HCT116 (cell line): ENCODE results near the gene PHACTR4. TPM values are rescaled to one million over a fixed set of nuclear protein-coding genes. Genes with fewer than 3 reads are reported as not detected.

Source experiments
- ATAC-seq: fragments of 200-7000 bp; cut with Tn5 transposase; 2 replicates; pipeline ENCODE4 v1.9.1; 2020; ENCODE audit warnings: mild to moderate bottlenecking, moderate library complexity
- BruUV-seq: library from RNA; stranded (reverse); fragments of 400-500 nt; replicated peaks from 2 replicates; lab custom pipeline; 2021; lab: Mats Ljungman, UMichigan
- CTCF ChIA-PET: fragments of 300-600 bp; sonication (Branson Sonifier 250); formaldehyde crosslinking; loops from one replicate; lab custom pipeline; 2021; ENCODE audit warnings: antibody characterized with exemption; lab: Charles Lee
- POLR2A ChIA-PET: fragments of 300-600, 350-600 bp; sonication (Branson Sonifier 250); formaldehyde crosslinking; loops from one replicate; lab custom pipeline; 2021; ENCODE audit warnings: antibody characterized with exemption; lab: Charles Lee
- RAD21 ChIA-PET, 2 experiments: fragments of 300-600 bp; sonication (Branson Sonifier 250); formaldehyde crosslinking; loops; one replicate each; lab custom pipeline; 2023; ENCODE audit warnings: low total read pairs in 2 of 2; ENCODE audit not compliant: uncharacterized antibody in 2 of 2, unreplicated experiment in 2 of 2, low non-redundant PET in 1 of 2; lab: Charles Lee
- DNase-seq: peaks from one replicate; pipeline ENCODE4 v3.0.0-alpha.2; 2010; ENCODE audit warnings: low read depth, low spot score
- H2AFZ ChIP-seq: fragments of 200-600 bp; shearing (Covaris generic), sonication (generic); 2 replicates; pipeline ENCODE4 v1.6.1; 2017; ENCODE audit warnings: low read depth, mixed run types, mixed read lengths, antibody characterized with exemption, low read length; ENCODE audit not compliant: poor library complexity, severe bottlenecking
- H3K27ac ChIP-seq: 2 replicates; pipeline ENCODE4 v1.5.1; 2012; ENCODE audit warnings: low read depth, low read length
- H3K27me3 ChIP-seq: fragments of 200-600 bp; sonication (generic); 2 replicates; pipeline ENCODE4 v1.6.1; 2016; ENCODE audit warnings: mixed run types, low read length, mixed read lengths; ENCODE audit not compliant: insufficient read depth
- H3K36me3 ChIP-seq, 2 experiments: fragments of 200-500 bp in 1 of 2; fragments of 200-600 bp in 1 of 2; sonication (Bioruptor generic) in 1 of 2; sonication (generic) in 1 of 2; 2 replicates each; pipeline versions ENCODE4 v1.5.1 to v1.6.1; 2014 to 2016; ENCODE audit warnings: low read length in 2 of 2, inconsistent platforms in 1 of 2, mixed read lengths in 1 of 2, mixed run types in 1 of 2; ENCODE audit not compliant: insufficient read depth in 2 of 2, control insufficient read depth in 1 of 2
- H3K4me1 ChIP-seq, 2 experiments: fragments of 200-600 bp in 1 of 2; sonication (generic) in 1 of 2; 2 replicates each; pipeline versions ENCODE4 v1.5.1 to v1.6.1; 2012 to 2017; ENCODE audit warnings: low read length in 2 of 2, inconsistent platforms in 1 of 2, mild to moderate bottlenecking in 1 of 2, mixed read lengths in 1 of 2, mixed run types in 1 of 2, moderate library complexity in 1 of 2; ENCODE audit not compliant: insufficient read depth in 2 of 2, control insufficient read depth in 1 of 2
- H3K4me2 ChIP-seq: fragments of 200-600 bp; sonication (generic); 2 replicates; pipeline ENCODE4 v1.6.1; 2017; ENCODE audit warnings: mixed run types, low read length, mixed read lengths
- H3K4me3 ChIP-seq, 2 experiments: fragments of 200-600 bp in 1 of 2; sonication (generic) in 1 of 2; replicated peaks in 1 of 2; 2 replicates each; pipeline ENCODE4 v1.5.1; 2011 to 2016; ENCODE audit warnings: low read length in 2 of 2, control low read depth in 1 of 2, low read depth in 1 of 2, mild to moderate bottlenecking in 1 of 2, mixed read lengths in 1 of 2, mixed run types in 1 of 2
- H3K79me2 ChIP-seq: fragments of 200-600 bp; sonication (generic); 2 replicates; pipeline ENCODE4 v1.6.1; 2017; ENCODE audit warnings: mild to moderate bottlenecking, mixed run types, low read length, moderate library complexity, mixed read lengths; ENCODE audit not compliant: insufficient read depth
- H3K9ac ChIP-seq: fragments of 200-600 bp; sonication (generic); 2 replicates; pipeline ENCODE4 v1.6.1; 2016; ENCODE audit warnings: low read length, mixed read lengths
- H3K9me2 ChIP-seq: fragments of 200-600 bp; sonication (generic), shearing (Covaris generic); 2 replicates; pipeline ENCODE4 v1.6.1; 2017; ENCODE audit warnings: mixed run types, mild to moderate bottlenecking, moderate library complexity; ENCODE audit not compliant: insufficient read depth
- H3K9me3 ChIP-seq, 2 experiments: fragments of 200-500 bp in 1 of 2; fragments of 200-600 bp in 1 of 2; sonication (Bioruptor generic) in 1 of 2; sonication (generic) in 1 of 2; 2 replicates each; pipeline ENCODE4 v1.6.1; 2014 to 2017; ENCODE audit warnings: low read length in 2 of 2, mixed read lengths in 2 of 2, inconsistent platforms in 1 of 2, low read depth in 1 of 2, mild to moderate bottlenecking in 1 of 2, mixed run types in 1 of 2, moderate library complexity in 1 of 2; ENCODE audit not compliant: control insufficient read depth in 1 of 2, insufficient read depth in 1 of 2
- H4K20me1 ChIP-seq: fragments of 200-600 bp; sonication (generic), shearing (Covaris generic); 2 replicates; pipeline ENCODE4 v1.6.1; 2017; ENCODE audit warnings: mixed run types, mild to moderate bottlenecking, moderate library complexity; ENCODE audit not compliant: insufficient read depth
- CBX3 ChIP-seq: IDR thresholded peaks from 2 replicates; pipeline ENCODE4 v1.6.1; 2012; ENCODE audit warnings: low read depth
- CEBPB ChIP-seq: IDR thresholded peaks from 2 replicates; pipeline ENCODE4 v1.6.1; 2012; ENCODE audit warnings: low read depth
- EGR1 ChIP-seq: IDR thresholded peaks from 2 replicates; pipeline ENCODE4 v1.6.1; 2012; ENCODE audit warnings: low read depth
- EZH2 ChIP-seq: fragments of 200-600 bp; sonication (generic); IDR thresholded peaks from 2 replicates; pipeline ENCODE4 v1.6.1; 2017; ENCODE audit warnings: antibody characterized with exemption, mixed run types
- FOSL1 ChIP-seq: IDR thresholded peaks from 2 replicates; pipeline ENCODE4 v1.6.1; 2012; ENCODE audit warnings: low read depth
- JUND ChIP-seq: IDR thresholded peaks from 2 replicates; pipeline ENCODE4 v1.6.1; 2012
- RAD21 ChIP-seq: IDR thresholded peaks from 2 replicates; pipeline ENCODE4 v1.6.1; 2012; ENCODE audit warnings: low read depth, mild to moderate bottlenecking
- SIN3A ChIP-seq: IDR thresholded peaks from 2 replicates; pipeline ENCODE4 v1.6.1; 2012; ENCODE audit warnings: low read depth
- SP1 ChIP-seq: IDR thresholded peaks from 2 replicates; pipeline ENCODE4 v1.6.1; 2012; ENCODE audit warnings: low read depth
- SRF ChIP-seq: IDR thresholded peaks from 2 replicates; pipeline ENCODE4 v1.6.1; 2012; ENCODE audit warnings: low read depth
- TCF7L2 ChIP-seq: IDR thresholded peaks from 2 replicates; pipeline ENCODE4 v1.7.0; 2011; ENCODE audit warnings: borderline replicate concordance, inconsistent platforms; ENCODE audit not compliant: insufficient read depth, insufficient read length; ENCODE audit errors: extremely low read depth
- YY1 ChIP-seq: IDR thresholded peaks from 2 replicates; pipeline ENCODE4 v1.6.1; 2011; ENCODE audit warnings: low read length, low read depth, moderate library complexity, mild to moderate bottlenecking; ENCODE audit not compliant: insufficient replicate concordance; ENCODE audit errors: extremely low read depth
- intact Hi-C: fragments of 100-400 bp; cut with micrococcal nuclease; formaldehyde crosslinking; loops from 2 replicates; pipeline ENCODE4 v1.10.0; 2022
- total RNA-seq: library from RNA; stranded (reverse); gene quantifications from one replicate; pipeline ENCODE4 v1.2.1, GENCODE V29; 2021; ENCODE audit not compliant: unreplicated experiment
- TF ChIP-seq, protein P1 (sequence below): IDR thresholded peaks from 2 replicates; pipeline ENCODE4 v1.6.1; 2011; ENCODE audit warnings: mild to moderate bottlenecking, low read length, moderate library complexity; ENCODE audit not compliant: insufficient replicate concordance; ENCODE audit errors: extremely low read depth
- TF ChIP-seq, protein P2 (sequence below): IDR thresholded peaks from 2 replicates; pipeline ENCODE4 v1.6.1; 2012
- TF ChIP-seq, protein P3 (sequence below): IDR thresholded peaks from 2 replicates; pipeline ENCODE4 v1.6.1; 2012
- TF ChIP-seq, protein P4 (sequence below), 3 experiments: fragments of 200-600 bp in 1 of 3; sonication (generic) in 1 of 3; IDR thresholded peaks in 2 of 3; conservative IDR thresholded peaks in 1 of 3; 2 replicates each; pipeline ENCODE4 v1.5.1; 2012 to 2017; ENCODE audit warnings: low read depth in 2 of 3, low read length in 2 of 3, antibody characterized with exemption in 1 of 3, borderline replicate concordance in 1 of 3, control low read depth in 1 of 3, mild to moderate bottlenecking in 1 of 3, mixed read lengths in 1 of 3, mixed run types in 1 of 3, moderate library complexity in 1 of 3; ENCODE audit not compliant: insufficient read depth in 1 of 3

The PHACTR4 gene
- total RNA-seq, 1 experiment from 2014 or later: 36.0 TPM

DNA sequence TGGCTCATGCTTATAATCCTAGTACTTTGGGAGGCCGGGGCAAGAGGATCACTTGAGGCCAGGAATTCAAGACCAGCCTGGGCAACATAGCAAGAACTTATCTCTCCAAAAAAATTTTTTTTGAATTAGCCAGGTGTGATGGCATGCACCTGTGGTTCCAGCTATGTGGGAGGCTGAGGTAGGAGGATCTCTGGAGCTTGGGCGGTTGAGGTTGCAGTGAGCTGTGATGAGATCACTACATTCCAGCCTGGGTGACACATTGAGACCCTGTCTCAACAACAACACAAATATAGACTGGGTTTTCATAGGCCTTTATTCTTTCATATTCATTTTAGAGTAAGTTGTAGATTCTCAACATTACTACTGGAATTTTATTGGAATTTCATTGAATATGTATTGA lies 27.9 kb upstream of the PHACTR4 start:
- POLR2A ChIA-PET: interaction anchor here (0.5 to 2.8 kb wide), 3 partner anchors 10 to 1311 kb away, joined by 3 to 18 read pairs (median 8); partner anchors contain the start of gene MED18

DNA sequence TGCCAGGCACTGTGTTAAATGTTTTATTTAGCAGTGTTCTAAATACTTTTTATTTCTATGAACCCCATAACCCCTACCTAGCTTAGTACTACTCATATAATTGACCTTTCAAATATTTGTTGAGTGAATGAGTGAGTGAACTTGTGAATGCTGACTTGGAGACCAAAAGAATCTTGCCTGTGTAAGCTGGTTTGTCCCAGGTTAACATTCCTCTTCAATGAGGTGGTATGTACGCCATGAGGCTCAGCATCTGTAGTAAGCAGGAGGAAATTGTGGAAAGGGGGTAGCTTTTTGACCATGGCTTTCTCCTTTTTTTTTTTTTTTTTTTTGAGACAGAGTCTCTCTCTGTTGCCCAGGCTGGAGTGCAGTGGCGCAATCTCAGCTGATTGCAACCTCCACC lies 26.1 kb upstream of the PHACTR4 start:
- Histone ChIP-seq H3K4me1 (peaks cover 29 to 55% of the 10 kb centered on the region in 2 experiments), H3K4me3 (no peak overlapping the region), H3K9me3 (no peaks in the 10 kb centered on the region), H2AFZ (no peak overlapping the region), H4K20me1 (no peaks in the 10 kb centered on the region), H3K27me3 (no peaks in the 10 kb centered on the region), H3K27ac (no peak overlapping the region), H3K9ac (no peak overlapping the region), H3K9me2 (no peaks in the 10 kb centered on the region), H3K79me2 (no peaks in the 10 kb centered on the region), H3K36me3 (no peaks in the 10 kb centered on the region), H3K4me2 (peak overlapping the region; percentile 21)
- DNase-seq: no peak
- no peak for ATAC-seq
- ChIA-PET CTCF (no interaction called here), RAD21 (no interaction called here), POLR2A (interaction anchor here (0.7 to 1.3 kb wide), 3 partner anchors 15 to 162 kb away, joined by 3 to 4 read pairs (median 3); partner anchors contain the start of genes MED18 and RCC1)
- no TSS peak for BruUV-seq
- intact Hi-C loops: no loop called here
- TF ChIP-seq SP1: no peak
- TF ChIP-seq CBX3: no peak
- no peak for TF ChIP-seq EZH2
- no peak for TF ChIP-seq TCF7L2
- TF ChIP-seq, protein P1, sequence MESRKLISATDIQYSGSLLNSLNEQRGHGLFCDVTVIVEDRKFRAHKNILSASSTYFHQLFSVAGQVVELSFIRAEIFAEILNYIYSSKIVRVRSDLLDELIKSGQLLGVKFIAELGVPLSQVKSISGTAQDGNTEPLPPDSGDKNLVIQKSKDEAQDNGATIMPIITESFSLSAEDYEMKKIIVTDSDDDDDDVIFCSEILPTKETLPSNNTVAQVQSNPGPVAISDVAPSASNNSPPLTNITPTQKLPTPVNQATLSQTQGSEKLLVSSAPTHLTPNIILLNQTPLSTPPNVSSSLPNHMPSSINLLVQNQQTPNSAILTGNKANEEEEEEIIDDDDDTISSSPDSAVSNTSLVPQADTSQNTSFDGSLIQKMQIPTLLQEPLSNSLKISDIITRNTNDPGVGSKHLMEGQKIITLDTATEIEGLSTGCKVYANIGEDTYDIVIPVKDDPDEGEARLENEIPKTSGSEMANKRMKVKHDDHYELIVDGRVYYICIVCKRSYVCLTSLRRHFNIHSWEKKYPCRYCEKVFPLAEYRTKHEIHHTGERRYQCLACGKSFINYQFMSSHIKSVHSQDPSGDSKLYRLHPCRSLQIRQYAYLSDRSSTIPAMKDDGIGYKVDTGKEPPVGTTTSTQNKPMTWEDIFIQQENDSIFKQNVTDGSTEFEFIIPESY: no peak
- TF ChIP-seq SRF: no peak
- TF ChIP-seq, protein P2, sequence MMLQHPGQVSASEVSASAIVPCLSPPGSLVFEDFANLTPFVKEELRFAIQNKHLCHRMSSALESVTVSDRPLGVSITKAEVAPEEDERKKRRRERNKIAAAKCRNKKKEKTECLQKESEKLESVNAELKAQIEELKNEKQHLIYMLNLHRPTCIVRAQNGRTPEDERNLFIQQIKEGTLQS: no peak
- TF ChIP-seq, protein P3, sequence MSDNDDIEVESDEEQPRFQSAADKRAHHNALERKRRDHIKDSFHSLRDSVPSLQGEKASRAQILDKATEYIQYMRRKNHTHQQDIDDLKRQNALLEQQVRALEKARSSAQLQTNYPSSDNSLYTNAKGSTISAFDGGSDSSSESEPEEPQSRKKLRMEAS: no peak
- no peak for TF ChIP-seq FOSL1
- TF ChIP-seq SIN3A: no peak
- TF ChIP-seq, protein P4, sequence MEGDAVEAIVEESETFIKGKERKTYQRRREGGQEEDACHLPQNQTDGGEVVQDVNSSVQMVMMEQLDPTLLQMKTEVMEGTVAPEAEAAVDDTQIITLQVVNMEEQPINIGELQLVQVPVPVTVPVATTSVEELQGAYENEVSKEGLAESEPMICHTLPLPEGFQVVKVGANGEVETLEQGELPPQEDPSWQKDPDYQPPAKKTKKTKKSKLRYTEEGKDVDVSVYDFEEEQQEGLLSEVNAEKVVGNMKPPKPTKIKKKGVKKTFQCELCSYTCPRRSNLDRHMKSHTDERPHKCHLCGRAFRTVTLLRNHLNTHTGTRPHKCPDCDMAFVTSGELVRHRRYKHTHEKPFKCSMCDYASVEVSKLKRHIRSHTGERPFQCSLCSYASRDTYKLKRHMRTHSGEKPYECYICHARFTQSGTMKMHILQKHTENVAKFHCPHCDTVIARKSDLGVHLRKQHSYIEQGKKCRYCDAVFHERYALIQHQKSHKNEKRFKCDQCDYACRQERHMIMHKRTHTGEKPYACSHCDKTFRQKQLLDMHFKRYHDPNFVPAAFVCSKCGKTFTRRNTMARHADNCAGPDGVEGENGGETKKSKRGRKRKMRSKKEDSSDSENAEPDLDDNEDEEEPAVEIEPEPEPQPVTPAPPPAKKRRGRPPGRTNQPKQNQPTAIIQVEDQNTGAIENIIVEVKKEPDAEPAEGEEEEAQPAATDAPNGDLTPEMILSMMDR (IDR thresholded peaks at IDR 0.05 in 2 of 3, conservative IDR thresholded peaks at IDR 0.05 in 1 of 3; ENCODE audit: borderline replicate concordance in 1 of 3, insufficient read depth in 1 of 3, low read depth in 2 of 3, low read length in 2 of 3): no peak
- no peak for TF ChIP-seq RAD21
- TF ChIP-seq CEBPB: no peak

More for the DNA sequence above, 27.9 kb upstream of the PHACTR4 start:
- CTCF ChIA-PET: no interaction called here
- Histone ChIP-seq H3K27me3 (no peaks in the 10 kb centered on the region), H3K9me2 (no peaks in the 10 kb centered on the region), H3K4me3 (no peak overlapping the region)
- no TSS peak for BruUV-seq
- no peak for TF ChIP-seq RAD21
- TF ChIP-seq JUND: peak; percentile 43
- peak; percentile 35 for TF ChIP-seq SP1
- peak; percentile 30 for TF ChIP-seq FOSL1
- 0 out of 2 replicates have a peak, but pooled peaks have one; percentile 38 for TF ChIP-seq EGR1
- TF ChIP-seq YY1: no peak
- TF ChIP-seq, all 23 proteins: peak for 4
- H2AFZ ChIP-seq: no peak overlapping the region
- H3K9ac ChIP-seq: no peak overlapping the region
- no peaks in the 10 kb centered on the region for H3K9me3 ChIP-seq
- H3K79me2 ChIP-seq: no peaks in the 10 kb centered on the region
- H3K27ac ChIP-seq: no peak overlapping the region
- no peak for DNase-seq
- H3K4me2 ChIP-seq: peak overlapping the region; percentile 35
- intact Hi-C loops: no loop called here
- no peaks in the 10 kb centered on the region for H4K20me1 ChIP-seq
- RAD21 ChIA-PET: interaction anchor here in 1 of 2 experiments (0.7 kb wide), 1 partner anchor 140 kb away, joined by 5 read pairs; no protein-coding TSS in a partner anchor
- H3K4me1 ChIP-seq: peaks cover 27 to 51% of the 10 kb centered on the region in 2 experiments
- no peaks in the 10 kb centered on the region for H3K36me3 ChIP-seq
- ATAC-seq: peak; percentile 61; the same call in 1 of the 2 replicates
